Activated T-helper 1 cell treated with anti-CD3 and anti-CD28 coated beads, Interleukin-12 subunit alpha, Interleukin-12 subunit beta, Interleukin-2, Interleukin-4 antibody, amounts not matched to agents 30 ng/mL and 10 ng/mL and 1 ng/mL, durations not matched to agents 14 hours and 24 hours and 36 hours (primary cell): ENCODE data around the gene ABL2. TPM values are rescaled to one million over a fixed set of nuclear protein-coding genes. Genes with fewer than 3 reads are reported as not detected.

Source experiments
- DNase-seq: peaks from one replicate; pipeline ENCODE4 v3.0.0; 2021; ENCODE audit warnings: low spot score
- H3K27ac Mint-ChIP-seq: one replicate; pipeline ENCODE4 v1.8.0; 2021; ENCODE audit warnings: mild to moderate bottlenecking, mixed read lengths
- H3K27me3 Mint-ChIP-seq: one replicate; pipeline ENCODE4 v1.8.0; 2022; ENCODE audit warnings: mild to moderate bottlenecking, moderate library complexity, mixed read lengths; ENCODE audit not compliant: insufficient read depth
- H3K36me3 Mint-ChIP-seq: one replicate; pipeline ENCODE4 v1.8.0; 2021; ENCODE audit warnings: low read depth, mixed read lengths
- H3K4me1 Mint-ChIP-seq: one replicate; pipeline ENCODE4 v1.8.0; 2021; ENCODE audit warnings: low read depth, mixed read lengths
- H3K4me3 Mint-ChIP-seq: one replicate; pipeline ENCODE4 v1.8.0; 2021; ENCODE audit warnings: mild to moderate bottlenecking, moderate library complexity, mixed read lengths
- H3K9me3 Mint-ChIP-seq: one replicate; pipeline ENCODE4 v1.8.0; 2021; ENCODE audit warnings: mixed read lengths
- intact Hi-C: fragments of 100-400 bp; cut with micrococcal nuclease; formaldehyde crosslinking; loops from one replicate; pipeline ENCODE4 v1.15.1; 2024
- total RNA-seq: library from RNA; stranded (reverse); gene quantifications from 2 replicates; pipeline ENCODE4 v1.2.3, GENCODE V29; 2022

Gene ABL2
- total RNA-seq, 1 donor from 2014 or later: 9.5 TPM

GRCh38 chr1:179061360-179062282 lies 167.9 kb downstream of the ABL2 start:
- Mint-ChIP-seq H3K27me3 (no peaks in the 10 kb centered on the region), H3K36me3 (peaks cover 21% of the 10 kb centered on the region), H3K27ac (no peak overlapping the region), H3K9me3 (no peaks in the 10 kb centered on the region), H3K4me1 (no peaks in the 10 kb centered on the region), H3K4me3 (no peak overlapping the region)
- no peak for DNase-seq
- intact Hi-C loops: no loop called here

- no peaks in the 10 kb centered on the region for H3K27me3 Mint-ChIP-seq
- intact Hi-C loops: no loop called here
- H3K4me1 Mint-ChIP-seq: no peaks in the 10 kb centered on the region
- no peak overlapping the region for H3K4me3 Mint-ChIP-seq
- H3K36me3 Mint-ChIP-seq: peaks cover 28% of the 10 kb centered on the region
- DNase-seq: no peak
- no peak overlapping the region for H3K27ac Mint-ChIP-seq
- H3K9me3 Mint-ChIP-seq: no peaks in the 10 kb centered on the region
Observed at GRCh38 chr1:179058487-179059483, 170.7 kb downstream of the ABL2 start.

- H3K27me3 Mint-ChIP-seq: no peaks in the 10 kb centered on the region
- intact Hi-C loops: no loop called here
- no peak for DNase-seq
- H3K4me3 Mint-ChIP-seq: no peak overlapping the region
- no peak overlapping the region for H3K27ac Mint-ChIP-seq
- H3K36me3 Mint-ChIP-seq: peaks cover 26% of the 10 kb centered on the region
- H3K4me1 Mint-ChIP-seq: no peaks in the 10 kb centered on the region
- H3K9me3 Mint-ChIP-seq: no peaks in the 10 kb centered on the region
Observed at GRCh38 chr1:179055937-179056336, 173.5 kb downstream of the ABL2 start.

GRCh38 chr1:179053486-179053885 lies 176.0 kb downstream of the ABL2 start:
- Mint-ChIP-seq H3K36me3 (peaks cover 22% of the 10 kb centered on the region), H3K4me1 (no peaks in the 10 kb centered on the region), H3K27me3 (no peaks in the 10 kb centered on the region), H3K4me3 (no peak overlapping the region), H3K27ac (no peak overlapping the region), H3K9me3 (no peaks in the 10 kb centered on the region)
- no peak for DNase-seq
- intact Hi-C loops: no loop called here

GRCh38 chr1:179052776-179053175 lies 176.7 kb downstream of the ABL2 start:
- H3K4me1 Mint-ChIP-seq: no peaks in the 10 kb centered on the region
- no peak overlapping the region for H3K4me3 Mint-ChIP-seq
- H3K27ac Mint-ChIP-seq: no peak overlapping the region
- no peaks in the 10 kb centered on the region for H3K27me3 Mint-ChIP-seq
- peaks cover 21% of the 10 kb centered on the region for H3K36me3 Mint-ChIP-seq
- intact Hi-C loops: no loop called here
- no peaks in the 10 kb centered on the region for H3K9me3 Mint-ChIP-seq
- DNase-seq: no peak

Other genes starting within 250 kb of the ABL2 start
- 36.6 and 39.2 TPM in 2 replicates for gene FAM20B, start 203.8 kb downstream of the ABL2 start, total RNA-seq
- 41.3 and 44.1 TPM in 2 replicates for gene TOR3A, start 147.6 kb downstream of the ABL2 start, total RNA-seq
- gene SOAT1, start 64.1 kb upstream of the ABL2 start, total RNA-seq: 48.7 and 49.0 TPM in 2 replicates
- gene AXDND1, start 136.3 kb upstream of the ABL2 start, total RNA-seq: not detected in 2 replicates